HepG2 (cell line): ENCODE results near the gene SLC38A3. TPM values are rescaled to one million over a fixed set of nuclear protein-coding genes. Genes with fewer than 3 reads are reported as not detected.

Source experiments
- CHCHD3 ChIP-seq: sonication (generic); formaldehyde crosslinking; IDR thresholded peaks from 2 replicates; pipeline ENCODE4 v1.8.0; 2022; ENCODE audit warnings: mild to moderate bottlenecking, missing genetic modification reagents, moderate library complexity
- ETS1 ChIP-seq: sonication (generic); formaldehyde crosslinking; IDR thresholded peaks from 2 replicates; pipeline ENCODE4 v1.4.0; 2020; ENCODE audit warnings: missing genetic modification reagents
- IKZF5 ChIP-seq: IDR thresholded peaks from 2 replicates; pipeline ENCODE4 v1.6.1; 2018; ENCODE audit warnings: missing genetic modification reagents, mild to moderate bottlenecking, missing compliant biosample characterization
- JUNB ChIP-seq: sonication (generic); formaldehyde crosslinking; IDR thresholded peaks from 2 replicates; pipeline ENCODE4 v1.8.0; 2022; ENCODE audit warnings: missing genetic modification reagents, mild to moderate bottlenecking, borderline replicate concordance
- KAT8 ChIP-seq: IDR thresholded peaks from 2 replicates; pipeline ENCODE4 v1.6.1; 2016; ENCODE audit warnings: missing genetic modification reagents, missing compliant biosample characterization
- KLF12 ChIP-seq: sonication (generic); formaldehyde crosslinking; IDR thresholded peaks from 2 replicates; pipeline ENCODE4 v1.4.0; 2020; ENCODE audit warnings: missing genetic modification reagents, borderline replicate concordance
- NCOR1 ChIP-seq: fragments of 200-600 bp; sonication (generic); IDR thresholded peaks from 2 replicates; pipeline ENCODE4 v1.7.0; 2017; ENCODE audit warnings: antibody characterized with exemption, low read length, borderline replicate concordance
- PHF5A ChIP-seq: IDR thresholded peaks from one replicate; pipeline ENCODE4 v1.6.1; 2018; ENCODE audit warnings: low read depth, missing genetic modification reagents; ENCODE audit not compliant: unreplicated experiment
- PRPF4 ChIP-seq: fragments of 200-400 bp; formaldehyde crosslinking; IDR thresholded peaks from 2 replicates; pipeline ENCODE4 v1.6.1; 2016; ENCODE audit warnings: low read length, low read depth; ENCODE audit not compliant: poor library complexity, severe bottlenecking
- RFX3 ChIP-seq: IDR thresholded peaks from 2 replicates; pipeline ENCODE4 v1.6.1; 2016; ENCODE audit warnings: missing biosample characterization, missing genetic modification reagents
- RFX5 ChIP-seq: IDR thresholded peaks from 2 replicates; pipeline ENCODE4 v1.6.1; 2011; ENCODE audit warnings: low read depth, low read length, improper control_type of control experiment
- SIN3A ChIP-seq: IDR thresholded peaks from 2 replicates; pipeline ENCODE4 v1.6.1; 2011; ENCODE audit warnings: low read depth, mild to moderate bottlenecking, control low read depth, low read length, borderline replicate concordance
- TBX3 ChIP-seq: fragments of 450-650 bp; IDR thresholded peaks from 2 replicates; pipeline ENCODE4 v1.6.1; 2017; ENCODE audit warnings: antibody characterized with exemption, mild to moderate bottlenecking, inconsistent platforms, borderline replicate concordance
- THAP11 ChIP-seq: IDR thresholded peaks from 2 replicates; pipeline ENCODE4 v1.6.1; 2016; ENCODE audit warnings: missing biosample characterization, missing genetic modification reagents
- ZBED4 ChIP-seq: sonication (generic); formaldehyde crosslinking; IDR thresholded peaks from 2 replicates; pipeline ENCODE4 v1.4.0; 2020; ENCODE audit warnings: missing genetic modification reagents, borderline replicate concordance
- ZBTB7B ChIP-seq: sonication (generic); formaldehyde crosslinking; IDR thresholded peaks from 2 replicates; pipeline ENCODE4 v1.4.0; 2020; ENCODE audit warnings: missing genetic modification reagents
- ZGPAT ChIP-seq: IDR thresholded peaks from 2 replicates; pipeline ENCODE4 v1.6.1; 2016; ENCODE audit warnings: mild to moderate bottlenecking
- ZNF143 ChIP-seq: sonication (generic); formaldehyde crosslinking; IDR thresholded peaks from 2 replicates; pipeline ENCODE4 v1.4.0; 2020; ENCODE audit warnings: missing genetic modification reagents
- ZNF431 ChIP-seq: sonication (generic); formaldehyde crosslinking; IDR thresholded peaks from 2 replicates; pipeline ENCODE4 v1.9.0; 2022; ENCODE audit warnings: missing genetic modification reagents, low read depth, mild to moderate bottlenecking, borderline replicate concordance
- ZNF605 ChIP-seq: sonication (generic); formaldehyde crosslinking; IDR thresholded peaks from 2 replicates; pipeline ENCODE4 v1.8.0; 2022; ENCODE audit warnings: mild to moderate bottlenecking, missing genetic modification reagents
- ZNF720 ChIP-seq: sonication (generic); formaldehyde crosslinking; IDR thresholded peaks from 2 replicates; pipeline ENCODE4 v1.4.0; 2020; ENCODE audit warnings: missing genetic modification reagents
- ZNF737 ChIP-seq: sonication (generic); formaldehyde crosslinking; IDR thresholded peaks from 2 replicates; pipeline ENCODE4 v1.5.0; 2020; ENCODE audit warnings: missing genetic modification reagents, mild to moderate bottlenecking, borderline replicate concordance
- polyA plus RNA-seq, 8 experiments: library from polyadenylated mRNA; depleted of rRNA in 3 of 8; stranded (reverse) in 7 of 8; unstranded in 1 of 8; fragments of >200 nt; fragmentation: Illumina TruSeq in 4 of 8; extraction: Trizol in 4 of 8; gene quantifications; 2 replicates each; pipeline versions ENCODE4 v1.2.1 to v1.2.3, GENCODE V29; 2011 to 2016; ENCODE audit warnings: low read depth in 4 of 8, missing spikeins in 1 of 8, mixed read lengths in 1 of 8; ENCODE audit not compliant: insufficient read depth in 1 of 8
- total RNA-seq, 5 experiments: library from RNA; depleted of rRNA; stranded (reverse); fragments of >200 nt; fragmentation: Illumina TruSeq; extraction: Trizol; gene quantifications; 2 replicates each; pipeline ENCODE4 v1.2.3, GENCODE V29; 2016; ENCODE audit warnings: low read depth in 1 of 5

SLC38A3 gene
- total and polyA plus RNA-seq, 2 of the 13 experiments (the other 11 are each of a cell fraction or from before 2014, with no cell fraction given): 29.8 to 164 TPM

- TF ChIP-seq RFX5: no peak; the same call in 1 of the 2 replicates
- 0 out of 2 replicates have a peak, but pooled peaks have one; percentile 35 for TF ChIP-seq THAP11 (CRISPR knock-in tag)
- TF ChIP-seq ZNF605 (CRISPR knock-in tag): no peak
- peak; percentile 64; the same call in 1 of the 2 replicates for TF ChIP-seq SIN3A
- no peak for TF ChIP-seq PRPF4
- TF ChIP-seq ZBTB7B (CRISPR knock-in tag): peak; percentile 87
- TF ChIP-seq JUNB: no peak
- TF ChIP-seq ZNF720: no peak
- TF ChIP-seq NCOR1: no peak
- TF ChIP-seq CHCHD3: no peak
- no peak; the same call in 1 of the 2 replicates for TF ChIP-seq ZNF431 (CRISPR knock-in tag)
- TF ChIP-seq KAT8 (CRISPR knock-in tag): peak; percentile 55; the same call in 1 of the 2 replicates
- no peak for TF ChIP-seq PHF5A (CRISPR knock-in tag)
- TF ChIP-seq ZNF143 (CRISPR knock-in tag): no peak
- TF ChIP-seq IKZF5 (CRISPR knock-in tag): 0 out of 2 replicates have a peak, but pooled peaks have one; percentile 76
- peak; percentile 67; the same call in 1 of the 2 replicates for TF ChIP-seq ZGPAT (CRISPR knock-in tag)
- no peak for TF ChIP-seq TBX3
- TF ChIP-seq ETS1 (CRISPR knock-in tag): no peak
- TF ChIP-seq KLF12 (CRISPR knock-in tag): no peak
- TF ChIP-seq ZNF737: peak; percentile 79; the same call in 1 of the 2 replicates
- TF ChIP-seq ZBED4 (CRISPR knock-in tag): peak; percentile 89
- TF ChIP-seq RFX3 (CRISPR knock-in tag): no peak; the same call in 1 of the 2 replicates
These were observed 1.8 kb upstream of the SLC38A3 start (continued) for GRCh38 chr3:50203113-50203808.
